Measurements from ENCODE around the gene ZFP28.

ZFP28 gene

GRCh38 chr19:56573914-56574313 lies 35.2 kb downstream of the ZFP28 start:
- Histone ChIP-seq H3K27ac (no peak overlapping the region), H3K27me3 (ENCODE audit: insufficient read depth, low read depth, severe bottlenecking) (no peaks in the 10 kb centered on the region), H3K9me3 (ENCODE audit: severe bottlenecking) (peaks cover 39% of the 10 kb centered on the region), H3K36me3 (peaks cover 69% of the 10 kb centered on the region), H3K4me3 (ENCODE audit: low read depth, low read length) (no peak overlapping the region)
- no peak for TF ChIP-seq CTCF (IDR thresholded peaks at IDR 0.05; ENCODE audit: low read depth, low read length)
- DNase-seq = no peak

GRCh38 chr19:56577719-56578602 lies 39.2 kb downstream of the ZFP28 start:
- Histone ChIP-seq H3K36me3 (peaks cover 43% of the 10 kb centered on the region), H3K4me3 (ENCODE audit: low read depth, low read length) (no peak overlapping the region), H3K9me3 (ENCODE audit: severe bottlenecking) (peaks cover 48% of the 10 kb centered on the region), H3K27me3 (ENCODE audit: insufficient read depth, low read depth, severe bottlenecking) (no peaks in the 10 kb centered on the region), H3K27ac (no peak overlapping the region)
- no peak for TF ChIP-seq CTCF (IDR thresholded peaks at IDR 0.05; ENCODE audit: low read depth, low read length)
- DNase-seq = no peak

GRCh38 chr19:56594446-56594782 lies 55.7 kb downstream of the ZFP28 start:
- DNase-seq = no peak
- TF ChIP-seq CTCF (IDR thresholded peaks at IDR 0.05; ENCODE audit: low read depth, low read length) = no peak
- Histone ChIP-seq H3K27ac (no peak overlapping the region), H3K9me3 (ENCODE audit: severe bottlenecking) (peaks cover 3% of the 10 kb centered on the region), H3K4me3 (ENCODE audit: low read depth, low read length) (no peak overlapping the region), H3K27me3 (ENCODE audit: insufficient read depth, low read depth, severe bottlenecking) (no peaks in the 10 kb centered on the region), H3K36me3 (peaks cover 24% of the 10 kb centered on the region)

GRCh38 chr19:56594783-56595547 lies 56.2 kb downstream of the ZFP28 start, which contains the start of gene ZNF71:
ZNF71 (plus strand) TSS chr19:56595302; CDS start chr19:56601559, 6,257 bp downstream.
- peak; percentile 94 for DNase-seq
- Histone ChIP-seq H3K36me3 (peaks cover 24% of the 10 kb centered on the region), H3K4me3 (ENCODE audit: low read depth, low read length) (peak within 1 kb of the TSS; percentile 93), H3K27ac (peak within 1 kb of the TSS; percentile 83), H3K27me3 (ENCODE audit: insufficient read depth, low read depth, severe bottlenecking) (no peaks in the 10 kb centered on the region), H3K9me3 (ENCODE audit: severe bottlenecking) (peaks cover 3% of the 10 kb centered on the region)
- TF ChIP-seq CTCF (IDR thresholded peaks at IDR 0.05; ENCODE audit: low read depth, low read length) = no peak

- Histone ChIP-seq H3K9me3 (ENCODE audit: severe bottlenecking) (peaks cover 3% of the 10 kb centered on the region), H3K36me3 (peaks cover 24% of the 10 kb centered on the region), H3K27me3 (ENCODE audit: insufficient read depth, low read depth, severe bottlenecking) (no peaks in the 10 kb centered on the region), H3K4me3 (ENCODE audit: low read depth, low read length) (peak overlapping the region; percentile 93), H3K27ac (peak overlapping the region; percentile 83)
- DNase-seq = no peak
- no peak for TF ChIP-seq CTCF (IDR thresholded peaks at IDR 0.05; ENCODE audit: low read depth, low read length)
These were observed 56.8 kb downstream of the ZFP28 start for GRCh38 chr19:56595548-56595899.

All from WERI-Rb-1 (cell line).